SK-N-SH (cell line): ENCODE measurements around the gene MEAK7. TPM values are rescaled to one million over a fixed set of nuclear protein-coding genes. Genes with fewer than 3 reads are reported as not detected.

Experiments
- CTCF ChIA-PET: fragments of 300-600, 350-600 bp; formaldehyde crosslinking; extraction: SDS; loops from one replicate; lab custom pipeline; 2021; lab: Yijun Ruan, JAX
- POLR2A ChIA-PET: fragments of 350-600 bp; sonication (Branson Sonifier 250); formaldehyde crosslinking; extraction: SDS; loops from one replicate; lab custom pipeline; 2020; ENCODE audit warnings: antibody characterized with exemption, inconsistent platforms; lab: Yijun Ruan, JAX
- DNase-seq: peaks from one replicate; pipeline ENCODE4 v3.0.0; 2012
- H2AFZ ChIP-seq: fragments of 200-600 bp; sonication (generic); 2 replicates; pipeline ENCODE4 v1.8.1; 2016; ENCODE audit warnings: antibody characterized with exemption, mild to moderate bottlenecking, low read depth
- H3F3A ChIP-seq: fragments of 200-600 bp; sonication (generic); replicated peaks from 2 replicates; pipeline ENCODE3; 2016; ENCODE audit warnings: antibody characterized with exemption, mild to moderate bottlenecking; ENCODE audit not compliant: insufficient read depth
- H3K27ac ChIP-seq, 2 experiments: fragments of 200-500 bp in 1 of 2; fragments of 200-600 bp in 1 of 2; sonication (Bioruptor generic) in 1 of 2; sonication (generic), shearing (Covaris generic) in 1 of 2; 2 replicates each; pipeline versions ENCODE4 v1.5.1 to v1.6.1; 2014 to 2016; ENCODE audit warnings: low read depth in 2 of 2, inconsistent platforms in 1 of 2, low read length in 1 of 2, mild to moderate bottlenecking in 1 of 2, mixed read lengths in 1 of 2
- H3K27me3 ChIP-seq: fragments of 200-600 bp; sonication (generic), shearing (Covaris generic); 2 replicates; pipeline ENCODE4 v1.6.1; 2016; ENCODE audit warnings: mixed run types; ENCODE audit not compliant: insufficient read depth
- H3K36me3 ChIP-seq, 2 experiments: fragments of 200-500 bp in 1 of 2; fragments of 200-600 bp in 1 of 2; sonication (Bioruptor generic) in 1 of 2; sonication (generic) in 1 of 2; replicated peaks in 1 of 2; 2 replicates each; pipeline versions ENCODE3 to v1.5.1; 2014 to 2016; ENCODE audit warnings: low read length in 1 of 2, mild to moderate bottlenecking in 1 of 2; ENCODE audit not compliant: insufficient read depth in 2 of 2, control insufficient read depth in 1 of 2
- H3K4me1 ChIP-seq, 2 experiments: fragments of 200-500 bp in 1 of 2; fragments of 200-600 bp in 1 of 2; sonication (Bioruptor generic) in 1 of 2; sonication (generic), shearing (Covaris generic) in 1 of 2; 2 replicates each; pipeline versions ENCODE4 v1.5.1 to v1.6.1; 2014 to 2016; ENCODE audit warnings: low read depth in 1 of 2, low read length in 1 of 2, mixed run types in 1 of 2; ENCODE audit not compliant: insufficient read depth in 2 of 2, control insufficient read depth in 1 of 2
- H3K4me2 ChIP-seq: fragments of 200-600 bp; sonication (generic), shearing (Covaris generic); 2 replicates; pipeline ENCODE4 v1.6.1; 2017; ENCODE audit warnings: mixed run types
- H3K4me3 ChIP-seq, 2 experiments: fragments of 200-500 bp in 1 of 2; fragments of 200-600 bp in 1 of 2; sonication (Bioruptor generic) in 1 of 2; sonication (generic), shearing (Covaris generic) in 1 of 2; 2 replicates each; pipeline versions ENCODE4 v1.5.1 to v1.8.1; 2014 to 2016; ENCODE audit warnings: low read depth in 2 of 2, inconsistent platforms in 1 of 2, low read length in 1 of 2, mild to moderate bottlenecking in 1 of 2, mixed read lengths in 1 of 2, moderate library complexity in 1 of 2
- H3K79me2 ChIP-seq: fragments of 200-600 bp; sonication (generic); 2 replicates; pipeline ENCODE4 v1.8.1; 2017; ENCODE audit warnings: mild to moderate bottlenecking; ENCODE audit not compliant: insufficient read depth
- H3K9ac ChIP-seq: fragments of 200-600 bp; sonication (generic); 2 replicates; pipeline ENCODE4 v1.6.1; 2017; ENCODE audit warnings: mixed run types
- H3K9me2 ChIP-seq: fragments of 200-600 bp; sonication (generic); 2 replicates; pipeline ENCODE4 v1.6.1; 2017; ENCODE audit warnings: mixed run types
- H3K9me3 ChIP-seq: fragments of 200-600 bp; sonication (generic); 2 replicates; pipeline ENCODE4 v1.6.1; 2017; ENCODE audit warnings: mixed run types, mild to moderate bottlenecking, moderate library complexity
- H4K20me1 ChIP-seq: fragments of 200-600 bp; sonication (generic); 2 replicates; pipeline ENCODE4 v1.6.1; 2017; ENCODE audit warnings: mild to moderate bottlenecking, mixed run types; ENCODE audit not compliant: insufficient read depth
- ELF1 ChIP-seq: IDR thresholded peaks from 2 replicates; pipeline ENCODE4 v1.4.0; 2012
- EP300 ChIP-seq, 2 experiments: IDR thresholded peaks; 2 replicates each; pipeline versions ENCODE4 v1.4.0 to v1.6.1; 2012; ENCODE audit warnings: borderline replicate concordance in 1 of 2, low read depth in 1 of 2, low read length in 1 of 2
- MEF2A ChIP-seq: IDR thresholded peaks from 2 replicates; pipeline ENCODE4 v1.4.0; 2012; ENCODE audit warnings: low read depth, borderline replicate concordance
- POLR2AphosphoS5 ChIP-seq: IDR thresholded peaks from 2 replicates; pipeline ENCODE4 v1.6.1; 2012; ENCODE audit warnings: low read depth, low read length
- RAD21 ChIP-seq: IDR thresholded peaks from 2 replicates; pipeline ENCODE4 v1.6.1; 2012; ENCODE audit warnings: mild to moderate bottlenecking, low read length
- RXRA ChIP-seq: IDR thresholded peaks from 2 replicates; pipeline ENCODE4 v1.4.0; 2012; ENCODE audit warnings: low read depth, mild to moderate bottlenecking, borderline replicate concordance
- SIN3A ChIP-seq: IDR thresholded peaks from 2 replicates; pipeline ENCODE4 v1.6.1; 2012; ENCODE audit warnings: low read depth, mild to moderate bottlenecking, low read length, moderate library complexity, borderline replicate concordance
- TCF12 ChIP-seq: IDR thresholded peaks from 2 replicates; pipeline ENCODE4 v1.4.0; 2012
- TEAD4 ChIP-seq: IDR thresholded peaks from 2 replicates; pipeline ENCODE4 v1.4.0; 2012; ENCODE audit warnings: mild to moderate bottlenecking, borderline replicate concordance; ENCODE audit not compliant: insufficient read depth
- WGBS: methylation state at CpG from one replicate; pipeline ENCODE4 v1.1.6; 2017; ENCODE audit warnings: low lambda C conversion rate; 5-methylcytosine and 5-hydroxymethylcytosine counted together
- polyA plus RNA-seq, 3 experiments: library from polyadenylated mRNA; depleted of rRNA; stranded (reverse); fragments of >200 nt; gene quantifications; 2 replicates each; pipeline ENCODE4 v1.2.3, GENCODE V29; 2012
- TF ChIP-seq, protein P1 (sequence below): fragments of 200-600 bp; sonication (generic); IDR thresholded peaks from 2 replicates; pipeline ENCODE4 v1.6.1; 2017; ENCODE audit warnings: antibody characterized with exemption, mild to moderate bottlenecking, moderate library complexity
- TF ChIP-seq, protein P2 (sequence below): IDR thresholded peaks from 2 replicates; pipeline ENCODE4 v1.4.0; 2012; ENCODE audit warnings: low read depth
- TF ChIP-seq, protein P3 (sequence below): fragments of 150-350 bp; IDR thresholded peaks from 2 replicates; pipeline ENCODE4 v1.6.1; 2017; ENCODE audit warnings: antibody characterized with exemption, low read length, low read depth, borderline replicate concordance
- TF ChIP-seq, protein P4 (sequence below): IDR thresholded peaks from 2 replicates; pipeline ENCODE4 v1.4.0; 2012; ENCODE audit warnings: low read depth, borderline replicate concordance

Gene MEAK7
- polyA plus RNA-seq, 1 of the 3 experiments (the other 2 are of a cell fraction), result 11.9 TPM

DNA sequence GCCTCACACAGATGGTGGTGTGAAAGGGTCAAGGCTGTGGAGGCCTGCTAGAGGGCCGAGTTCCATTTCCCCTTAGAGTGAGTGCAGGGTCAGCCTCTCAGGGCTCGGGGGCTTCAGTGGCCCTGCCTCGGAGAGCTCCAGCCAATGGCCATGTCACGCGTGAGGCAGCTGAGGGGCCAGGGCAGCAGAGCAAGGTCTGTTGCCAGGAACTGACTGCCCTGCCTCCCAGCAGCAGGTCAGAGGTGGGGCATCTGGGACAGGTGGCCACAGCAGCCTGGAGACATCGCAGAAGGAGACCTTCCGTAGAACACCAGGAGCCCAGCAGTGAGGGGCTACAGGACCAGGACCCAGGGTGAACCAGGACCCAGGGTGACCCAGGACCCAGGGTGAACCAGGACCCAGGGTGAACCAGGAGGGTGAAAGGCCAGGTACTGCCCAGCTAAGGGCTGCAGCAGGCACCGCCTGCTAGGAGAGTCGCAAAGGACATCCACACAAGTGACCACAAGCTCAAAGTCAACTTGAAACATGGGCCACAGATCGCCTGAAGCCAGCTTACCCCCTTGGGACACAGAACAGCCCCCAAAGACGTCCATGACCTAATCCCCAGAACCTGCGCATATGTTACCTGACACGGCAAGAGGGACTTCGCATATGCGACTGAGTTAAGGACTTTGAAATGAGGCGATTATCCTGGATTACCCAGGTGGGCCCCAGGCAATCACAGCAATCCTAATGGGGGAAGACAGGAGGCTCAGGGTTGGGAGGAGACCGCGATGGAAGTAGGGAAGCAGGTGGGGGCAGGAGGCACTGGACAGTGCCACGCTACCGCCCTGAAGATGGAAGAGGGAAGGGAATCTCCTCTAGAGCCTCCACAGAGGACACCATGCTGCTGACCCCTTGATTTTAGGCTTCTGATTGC is 4.8 kb upstream of the MEAK7 start:
- Histone ChIP-seq H3K9me3 (no peaks in the 10 kb centered on the region), H3K27me3 (no peaks in the 10 kb centered on the region), H3F3A (no peaks in the 10 kb centered on the region), H4K20me1 (no peaks in the 10 kb centered on the region), H3K4me3 (no peak overlapping the region), H2AFZ (no peak overlapping the region), H3K4me1 (peaks cover 7 to 17% of the 10 kb centered on the region in 2 experiments; a peak in 2 of 4 replicates), H3K9me2 (no peaks in the 10 kb centered on the region), H3K9ac (no peak overlapping the region), H3K36me3 (no peaks in the 10 kb centered on the region)
- WGBS, result 89% methylated on average over 10 of the region's 20 CpGs
- no peak for DNase-seq
- CTCF ChIA-PET, result interaction anchor here (0.7 to 5.4 kb wide), 6 partner anchors 33 to 462 kb away, joined by 3 to 79 read pairs (median 25); no protein-coding TSS in a partner anchor
- no peak for TF ChIP-seq RAD21
- TF ChIP-seq MEF2A, result no peak
- TF ChIP-seq, protein P1, sequence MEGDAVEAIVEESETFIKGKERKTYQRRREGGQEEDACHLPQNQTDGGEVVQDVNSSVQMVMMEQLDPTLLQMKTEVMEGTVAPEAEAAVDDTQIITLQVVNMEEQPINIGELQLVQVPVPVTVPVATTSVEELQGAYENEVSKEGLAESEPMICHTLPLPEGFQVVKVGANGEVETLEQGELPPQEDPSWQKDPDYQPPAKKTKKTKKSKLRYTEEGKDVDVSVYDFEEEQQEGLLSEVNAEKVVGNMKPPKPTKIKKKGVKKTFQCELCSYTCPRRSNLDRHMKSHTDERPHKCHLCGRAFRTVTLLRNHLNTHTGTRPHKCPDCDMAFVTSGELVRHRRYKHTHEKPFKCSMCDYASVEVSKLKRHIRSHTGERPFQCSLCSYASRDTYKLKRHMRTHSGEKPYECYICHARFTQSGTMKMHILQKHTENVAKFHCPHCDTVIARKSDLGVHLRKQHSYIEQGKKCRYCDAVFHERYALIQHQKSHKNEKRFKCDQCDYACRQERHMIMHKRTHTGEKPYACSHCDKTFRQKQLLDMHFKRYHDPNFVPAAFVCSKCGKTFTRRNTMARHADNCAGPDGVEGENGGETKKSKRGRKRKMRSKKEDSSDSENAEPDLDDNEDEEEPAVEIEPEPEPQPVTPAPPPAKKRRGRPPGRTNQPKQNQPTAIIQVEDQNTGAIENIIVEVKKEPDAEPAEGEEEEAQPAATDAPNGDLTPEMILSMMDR, result no peak
- no peak for TF ChIP-seq POLR2AphosphoS5
- TF ChIP-seq, protein P2, sequence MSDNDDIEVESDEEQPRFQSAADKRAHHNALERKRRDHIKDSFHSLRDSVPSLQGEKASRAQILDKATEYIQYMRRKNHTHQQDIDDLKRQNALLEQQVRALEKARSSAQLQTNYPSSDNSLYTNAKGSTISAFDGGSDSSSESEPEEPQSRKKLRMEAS, result no peak
- TF ChIP-seq SIN3A, result no peak
- no peak for TF ChIP-seq TEAD4
- TF ChIP-seq, protein P3, sequence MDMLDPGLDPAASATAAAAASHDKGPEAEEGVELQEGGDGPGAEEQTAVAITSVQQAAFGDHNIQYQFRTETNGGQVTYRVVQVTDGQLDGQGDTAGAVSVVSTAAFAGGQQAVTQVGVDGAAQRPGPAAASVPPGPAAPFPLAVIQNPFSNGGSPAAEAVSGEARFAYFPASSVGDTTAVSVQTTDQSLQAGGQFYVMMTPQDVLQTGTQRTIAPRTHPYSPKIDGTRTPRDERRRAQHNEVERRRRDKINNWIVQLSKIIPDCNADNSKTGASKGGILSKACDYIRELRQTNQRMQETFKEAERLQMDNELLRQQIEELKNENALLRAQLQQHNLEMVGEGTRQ, result no peak
- no peak for TF ChIP-seq TCF12
- TF ChIP-seq, all 33 proteins: peak for 0
- Histone ChIP-seq H3K4me2 (no peak overlapping the region), H3K79me2 (peaks cover under 1% of the 10 kb centered on the region; the same call in 1 of the 2 replicates), H3K27ac (no peak overlapping the region)
- POLR2A ChIA-PET, result no interaction called here

DNA sequence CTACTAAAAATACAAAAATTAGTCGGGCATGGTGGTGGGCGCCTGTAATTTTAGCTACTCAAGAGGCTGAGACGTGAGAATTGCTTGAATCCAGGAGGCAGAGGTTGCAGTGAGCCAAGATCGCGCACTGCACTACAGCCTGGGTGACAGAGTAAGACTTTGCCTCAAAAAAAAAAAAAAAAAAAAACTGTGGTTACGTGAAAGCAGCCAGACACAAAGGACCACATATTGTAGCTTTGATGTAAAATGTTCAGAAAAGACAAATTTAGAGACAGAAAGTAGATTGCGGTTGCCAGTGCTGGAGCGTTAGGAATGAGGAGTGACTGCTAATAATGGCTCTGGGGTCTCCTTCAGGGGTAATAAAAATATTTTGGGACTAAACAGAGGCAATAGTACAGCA is 4.0 kb upstream of the MEAK7 start:
- POLR2A ChIA-PET, result no interaction called here
- no peak for DNase-seq

More for the DNA sequence above, 4.0 kb upstream of the MEAK7 start:
- CTCF ChIA-PET, result interaction anchor here (0.6 to 5.4 kb wide), 6 partner anchors 71 to 462 kb away, joined by 3 to 44 read pairs (median 4); no protein-coding TSS in a partner anchor
- Histone ChIP-seq H2AFZ (no peak overlapping the region), H3K79me2 (peaks cover 9% of the 10 kb centered on the region; the same call in 1 of the 2 replicates), H3K9me3 (no peaks in the 10 kb centered on the region), H3K4me2 (no peak overlapping the region), H4K20me1 (no peaks in the 10 kb centered on the region), H3K9ac (no peak overlapping the region), H3K27me3 (no peaks in the 10 kb centered on the region), H3K36me3 (no peaks in the 10 kb centered on the region), H3K9me2 (no peaks in the 10 kb centered on the region), H3K4me1 (peaks cover 10 to 22% of the 10 kb centered on the region in 2 experiments; a peak in 3 of 4 replicates)
- 93% methylated on average over 8 of the region's 8 CpGs for WGBS
- TF ChIP-seq EP300 (IDR thresholded peaks at IDR 0.05; ENCODE audit: borderline replicate concordance in 1 of 2, low read depth in 1 of 2, low read length in 1 of 2) (no peak), RXRA (no peak), ELF1 (no peak), RAD21 (no peak)
- TF ChIP-seq, protein P4, sequence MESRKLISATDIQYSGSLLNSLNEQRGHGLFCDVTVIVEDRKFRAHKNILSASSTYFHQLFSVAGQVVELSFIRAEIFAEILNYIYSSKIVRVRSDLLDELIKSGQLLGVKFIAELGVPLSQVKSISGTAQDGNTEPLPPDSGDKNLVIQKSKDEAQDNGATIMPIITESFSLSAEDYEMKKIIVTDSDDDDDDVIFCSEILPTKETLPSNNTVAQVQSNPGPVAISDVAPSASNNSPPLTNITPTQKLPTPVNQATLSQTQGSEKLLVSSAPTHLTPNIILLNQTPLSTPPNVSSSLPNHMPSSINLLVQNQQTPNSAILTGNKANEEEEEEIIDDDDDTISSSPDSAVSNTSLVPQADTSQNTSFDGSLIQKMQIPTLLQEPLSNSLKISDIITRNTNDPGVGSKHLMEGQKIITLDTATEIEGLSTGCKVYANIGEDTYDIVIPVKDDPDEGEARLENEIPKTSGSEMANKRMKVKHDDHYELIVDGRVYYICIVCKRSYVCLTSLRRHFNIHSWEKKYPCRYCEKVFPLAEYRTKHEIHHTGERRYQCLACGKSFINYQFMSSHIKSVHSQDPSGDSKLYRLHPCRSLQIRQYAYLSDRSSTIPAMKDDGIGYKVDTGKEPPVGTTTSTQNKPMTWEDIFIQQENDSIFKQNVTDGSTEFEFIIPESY, result no peak
- TF ChIP-seq, all 33 proteins: peak for 0
- no peak overlapping the region for H3K4me3 ChIP-seq
- H3F3A ChIP-seq, result no peaks in the 10 kb centered on the region
- no peak overlapping the region for H3K27ac ChIP-seq
